ENCODE results near the gene LY6G5B.
A peak's percentile ranks its signal among the peaks of the same experiment; 100 is the strongest.

The LY6G5B gene, protein sequence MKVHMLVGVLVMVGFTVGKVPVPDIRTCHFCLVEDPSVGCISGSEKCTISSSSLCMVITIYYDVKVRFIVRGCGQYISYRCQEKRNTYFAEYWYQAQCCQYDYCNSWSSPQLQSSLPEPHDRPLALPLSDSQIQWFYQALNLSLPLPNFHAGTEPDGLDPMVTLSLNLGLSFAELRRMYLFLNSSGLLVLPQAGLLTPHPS

DNA sequence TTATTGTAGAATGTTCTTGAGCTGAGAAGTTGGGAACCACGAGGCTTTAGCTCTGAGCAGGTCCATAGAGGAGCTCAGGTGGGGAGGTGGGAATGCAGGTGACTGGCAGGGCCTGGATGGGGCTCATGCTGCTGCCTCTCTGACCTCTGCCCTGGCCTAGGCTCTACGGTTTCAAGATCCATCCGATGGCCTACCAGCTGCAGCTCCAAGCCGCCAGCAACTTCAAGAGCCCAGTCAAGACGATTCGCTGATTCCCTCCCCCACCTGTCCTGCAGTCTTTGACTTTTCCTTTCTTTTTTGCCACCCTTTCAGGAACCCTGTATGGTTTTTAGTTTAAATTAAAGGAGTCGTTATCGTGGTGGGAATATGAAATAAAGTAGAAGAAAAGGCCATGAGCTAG lies at the start of gene LY6G5B:
Gene LY6G5B, plus strand, starts transcription at position 301 of the 400 bp plus-strand sequence. CDS start 975 bp downstream, outside the sequence.
- no peak for DNase-seq (ENCODE audit: low read depth)

DNA sequence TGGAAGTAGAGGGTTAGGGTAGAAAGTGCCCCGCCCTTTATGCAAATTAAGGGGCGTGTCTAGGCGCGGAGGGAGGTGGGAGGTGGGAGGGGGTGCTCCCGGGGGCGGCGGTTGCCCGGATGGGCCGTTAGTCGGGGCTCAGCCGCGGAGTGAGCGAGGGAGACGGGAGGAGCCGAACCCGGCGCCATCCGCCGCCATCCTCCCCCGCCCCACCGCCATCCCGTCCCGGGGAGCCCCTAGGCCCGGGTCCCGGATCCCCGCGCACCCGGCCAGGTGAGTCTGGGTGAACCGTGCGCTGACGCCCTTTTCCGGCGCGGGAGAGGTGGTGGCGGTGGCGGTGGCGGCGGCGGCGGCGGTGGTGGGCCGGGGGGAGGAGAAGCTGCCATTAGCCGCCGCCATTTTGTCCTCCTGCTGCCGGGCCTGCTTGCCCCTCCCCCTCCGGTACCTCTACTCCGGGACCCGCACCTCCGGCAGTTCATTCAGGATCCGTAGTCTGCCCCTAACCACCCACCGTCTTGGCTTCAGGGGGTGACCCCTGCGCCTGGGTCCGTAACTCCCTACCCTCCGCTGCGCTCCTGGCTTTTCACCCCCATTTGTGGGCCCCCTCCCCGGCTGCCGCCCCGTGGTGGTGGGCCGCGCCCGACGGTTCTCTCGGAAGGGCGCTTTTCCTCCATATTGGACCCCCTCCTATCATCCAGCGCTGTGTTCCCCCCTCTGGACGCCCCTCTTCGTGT lies 49.0 kb upstream of the LY6G5B start, which contains the start of gene PRRC2A:
Gene PRRC2A, plus strand, starts transcription at position 130 of the 734 bp plus-strand sequence. CDS start 2,075 bp downstream, outside the sequence.
- peak within 1 kb of the TSS; percentile 84 for H3K4me3 ChIP-seq (ENCODE audit: low read depth, low read length)
- no peak for DNase-seq (ENCODE audit: low read depth)

More for the DNA sequence above, at the start of gene LY6G5B:
- no peak within 1 kb of the TSS for H3K4me3 ChIP-seq (ENCODE audit: low read depth, low read length)

DNA sequence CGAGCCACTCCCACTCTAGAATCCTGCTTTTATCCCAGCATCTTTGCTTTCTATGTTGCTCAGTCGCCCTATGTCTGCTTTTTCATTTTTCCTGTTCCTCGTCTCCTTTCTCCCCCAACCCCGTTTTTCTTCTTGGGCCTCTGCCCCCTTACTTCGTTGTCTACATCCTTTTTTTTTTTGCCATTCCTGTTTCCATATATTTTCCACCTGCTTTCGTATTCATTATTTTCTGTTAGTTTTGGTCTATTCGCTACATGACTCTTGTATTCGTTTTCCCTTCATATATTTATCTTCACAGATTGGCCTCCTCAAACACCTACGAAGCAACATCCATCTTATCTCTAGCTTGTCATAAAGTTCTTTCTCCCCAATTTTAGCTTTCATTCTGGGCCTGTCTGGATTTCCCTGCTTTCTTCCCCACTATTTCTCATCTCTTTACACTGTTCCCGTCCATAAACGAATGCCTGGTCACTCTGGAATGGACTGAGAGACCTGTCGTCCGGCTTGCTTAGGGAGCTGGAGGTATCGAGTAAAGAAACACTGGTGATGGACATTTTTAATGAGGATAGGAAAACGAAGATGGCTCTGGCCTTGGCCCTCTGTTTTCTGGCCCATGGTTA lies 48.3 kb upstream of the LY6G5B start:
- no peak for DNase-seq (ENCODE audit: low read depth)
- peak overlapping the region; percentile 84 for H3K4me3 ChIP-seq (ENCODE audit: low read depth, low read length)

DNA sequence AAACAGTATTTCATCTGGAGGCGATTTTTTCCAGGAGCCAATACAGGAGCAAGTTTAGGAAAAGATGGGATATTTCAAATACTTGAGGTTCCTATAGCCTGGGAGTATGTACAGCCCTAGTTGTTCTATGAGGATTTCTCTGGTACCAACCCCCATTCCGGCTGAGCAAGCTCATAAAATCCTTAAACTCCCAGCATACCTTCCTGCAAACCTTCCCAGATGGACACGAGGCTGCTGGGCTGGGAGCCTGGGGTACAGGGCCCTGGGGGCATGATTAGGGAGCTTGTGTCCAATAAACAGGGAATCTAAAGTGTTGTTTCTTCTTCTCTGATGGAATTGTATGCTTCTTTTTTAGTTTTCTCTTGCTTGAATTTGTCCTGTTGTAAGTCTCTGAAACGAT lies 47.8 kb upstream of the LY6G5B start:
- DNase-seq (ENCODE audit: low read depth), result no peak
- peak overlapping the region; percentile 84 for H3K4me3 ChIP-seq (ENCODE audit: low read depth, low read length)

DNA sequence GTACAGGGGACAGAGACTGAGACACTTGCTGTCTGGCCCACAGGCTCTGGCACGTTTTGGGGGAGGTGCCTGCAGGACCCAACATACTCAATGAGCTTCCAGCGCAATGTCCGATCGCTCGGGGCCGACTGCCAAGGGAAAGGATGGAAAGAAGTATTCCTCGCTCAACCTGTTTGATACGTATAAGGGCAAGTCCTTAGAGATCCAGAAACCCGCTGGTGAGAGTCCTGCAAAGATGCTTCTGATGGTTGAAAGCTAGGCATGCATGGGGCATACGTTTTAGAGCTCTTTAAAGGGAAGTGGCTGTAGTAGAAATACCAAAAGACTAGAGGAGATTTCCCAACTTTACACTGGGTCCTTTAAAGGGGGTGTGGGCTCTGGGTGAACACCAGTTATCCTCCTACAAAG lies 47.1 kb upstream of the LY6G5B start:
- DNase-seq (ENCODE audit: low read depth), result no peak
- peak overlapping the region; percentile 84 for H3K4me3 ChIP-seq (ENCODE audit: low read depth, low read length)

DNA sequence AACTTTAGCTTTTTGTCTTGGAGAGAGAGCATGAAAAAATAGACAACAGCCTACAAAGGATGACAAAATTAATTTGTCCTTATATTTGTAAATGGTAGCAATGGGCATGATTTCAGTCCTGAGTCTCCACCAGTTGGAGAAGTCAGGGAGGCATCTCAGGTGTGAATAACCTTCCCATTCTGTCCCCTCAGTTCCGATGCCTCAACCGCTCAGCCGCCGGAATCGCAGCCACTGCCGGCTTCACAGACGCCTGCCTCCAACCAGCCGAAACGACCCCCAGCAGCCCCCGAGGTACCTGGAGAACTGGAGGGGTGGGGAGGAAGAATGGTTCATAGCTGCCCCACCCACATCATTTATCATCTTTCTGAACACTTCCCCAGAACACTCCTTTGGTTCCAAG lies 45.7 kb upstream of the LY6G5B start:
- no peak overlapping the region for H3K4me3 ChIP-seq (ENCODE audit: low read depth, low read length)
- no peak for DNase-seq (ENCODE audit: low read depth)

DNA sequence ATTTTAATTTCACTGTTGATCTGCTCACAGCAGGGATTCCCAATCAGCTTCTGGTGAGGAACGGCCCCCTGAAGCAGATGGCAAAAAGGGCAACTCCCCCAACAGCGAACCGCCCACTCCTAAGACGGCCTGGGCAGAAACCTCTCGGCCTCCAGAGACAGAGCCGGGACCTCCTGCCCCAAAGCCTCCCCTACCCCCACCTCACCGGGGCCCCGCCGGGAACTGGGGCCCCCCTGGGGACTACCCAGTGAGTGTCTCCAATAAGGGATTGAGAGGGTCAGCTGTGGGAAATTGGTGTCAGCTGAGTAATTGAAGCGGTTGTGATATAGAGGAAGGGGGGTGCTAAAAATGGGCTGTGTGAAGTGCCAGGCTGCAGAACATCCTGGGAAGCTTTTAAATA lies 42.8 kb upstream of the LY6G5B start:
- DNase-seq (ENCODE audit: low read depth), result no peak

DNA sequence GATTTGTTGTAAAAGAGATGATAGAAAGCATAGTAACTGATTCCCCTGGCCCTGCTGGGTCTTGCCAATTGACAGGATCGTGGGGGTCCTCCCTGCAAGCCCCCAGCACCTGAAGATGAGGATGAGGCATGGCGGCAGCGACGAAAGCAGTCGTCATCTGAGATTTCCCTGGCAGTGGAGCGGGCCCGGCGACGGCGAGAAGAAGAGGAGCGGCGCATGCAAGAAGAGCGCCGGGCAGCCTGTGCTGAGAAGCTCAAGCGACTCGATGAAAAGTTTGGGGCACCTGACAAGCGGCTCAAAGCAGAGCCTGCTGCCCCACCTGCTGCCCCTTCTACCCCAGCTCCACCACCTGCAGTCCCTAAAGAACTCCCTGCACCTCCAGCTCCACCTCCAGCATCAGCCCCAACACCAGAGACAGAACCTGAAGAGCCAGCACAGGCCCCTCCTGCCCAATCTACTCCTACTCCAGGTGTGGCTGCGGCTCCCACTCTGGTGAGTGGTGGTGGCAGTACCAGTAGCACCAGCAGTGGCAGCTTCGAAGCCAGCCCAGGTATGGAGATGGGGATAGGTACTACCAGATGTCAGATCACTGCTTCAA lies 42.0 kb upstream of the LY6G5B start:
- H3K4me3 ChIP-seq (ENCODE audit: low read depth, low read length), result no peak overlapping the region
- DNase-seq (ENCODE audit: low read depth), result no peak

More for the DNA sequence above, 42.8 kb upstream of the LY6G5B start:
- H3K4me3 ChIP-seq (ENCODE audit: low read depth, low read length), result no peak overlapping the region

DNA sequence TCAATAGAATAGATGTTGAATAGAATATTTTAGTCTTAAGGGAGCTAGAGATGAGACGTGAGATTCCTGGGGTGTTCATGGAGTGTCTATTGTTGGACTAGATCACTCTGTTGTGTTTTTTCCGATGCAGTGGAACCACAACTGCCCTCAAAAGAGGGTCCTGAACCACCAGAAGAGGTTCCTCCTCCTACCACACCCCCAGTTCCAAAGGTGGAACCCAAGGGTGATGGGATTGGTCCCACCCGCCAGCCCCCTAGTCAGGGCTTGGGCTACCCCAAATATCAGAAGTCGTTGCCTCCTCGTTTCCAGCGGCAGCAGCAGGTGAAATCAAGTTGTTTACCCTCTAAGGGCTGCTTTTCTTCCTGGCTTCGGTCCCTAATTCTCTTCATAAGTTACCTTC lies 40.8 kb upstream of the LY6G5B start:
- DNase-seq (ENCODE audit: low read depth), result no peak
- H3K4me3 ChIP-seq (ENCODE audit: low read depth, low read length), result no peak overlapping the region

DNA sequence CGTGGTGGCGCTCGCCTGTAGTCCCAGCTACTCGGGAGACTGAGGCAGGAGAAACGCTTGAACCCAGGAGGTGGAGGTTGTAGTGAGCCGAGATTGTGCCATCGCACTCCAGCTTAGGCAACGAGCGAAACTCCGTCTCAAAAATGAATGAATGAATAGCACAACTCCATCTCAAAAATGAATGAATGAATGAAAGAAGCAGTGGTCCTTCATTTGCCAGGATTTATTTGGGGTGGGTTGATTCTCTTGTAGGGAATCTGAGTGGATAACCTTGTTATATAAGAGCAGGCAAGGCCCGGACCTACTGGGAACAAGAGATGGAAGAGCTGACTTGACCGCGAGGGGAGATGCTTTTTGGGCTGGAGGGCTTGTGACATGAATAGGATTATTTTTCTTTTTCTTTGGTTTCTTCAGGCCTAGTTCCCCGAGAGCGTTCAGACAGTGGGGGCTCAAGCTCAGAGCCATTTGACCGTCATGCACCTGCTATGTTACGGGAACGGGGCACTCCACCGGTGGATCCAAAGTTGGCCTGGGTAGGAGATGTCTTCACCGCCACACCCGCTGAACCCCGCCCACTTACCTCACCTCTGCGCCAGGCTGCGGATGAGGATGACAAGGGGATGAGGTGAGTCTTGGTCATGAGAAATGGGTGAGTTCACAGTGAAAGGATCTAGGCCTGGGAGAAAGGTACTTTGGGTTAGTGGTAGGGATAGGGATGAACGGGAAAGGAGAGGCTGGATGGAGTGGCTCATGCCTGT lies 39.4 kb upstream of the LY6G5B start:
- H3K4me3 ChIP-seq (ENCODE audit: low read depth, low read length), result no peak overlapping the region
- DNase-seq (ENCODE audit: low read depth), result no peak

DNA sequence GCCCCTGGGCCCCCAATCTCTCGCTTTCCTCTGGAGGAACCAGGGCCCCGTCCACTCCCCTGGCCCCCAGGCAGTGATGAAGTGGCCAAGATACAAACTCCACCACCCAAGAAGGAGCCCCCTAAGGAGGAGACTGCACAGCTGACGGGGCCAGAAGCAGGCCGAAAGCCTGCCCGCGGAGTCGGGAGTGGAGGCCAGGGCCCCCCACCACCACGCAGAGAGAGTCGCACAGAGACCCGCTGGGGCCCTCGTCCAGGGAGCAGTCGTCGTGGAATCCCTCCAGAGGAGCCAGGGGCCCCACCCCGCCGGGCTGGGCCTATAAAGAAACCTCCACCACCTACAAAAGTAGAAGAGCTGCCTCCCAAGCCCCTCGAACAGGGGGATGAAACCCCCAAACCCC lies 38.6 kb upstream of the LY6G5B start:
- no peak overlapping the region for H3K4me3 ChIP-seq (ENCODE audit: low read depth, low read length)
- no peak for DNase-seq (ENCODE audit: low read depth)

DNA sequence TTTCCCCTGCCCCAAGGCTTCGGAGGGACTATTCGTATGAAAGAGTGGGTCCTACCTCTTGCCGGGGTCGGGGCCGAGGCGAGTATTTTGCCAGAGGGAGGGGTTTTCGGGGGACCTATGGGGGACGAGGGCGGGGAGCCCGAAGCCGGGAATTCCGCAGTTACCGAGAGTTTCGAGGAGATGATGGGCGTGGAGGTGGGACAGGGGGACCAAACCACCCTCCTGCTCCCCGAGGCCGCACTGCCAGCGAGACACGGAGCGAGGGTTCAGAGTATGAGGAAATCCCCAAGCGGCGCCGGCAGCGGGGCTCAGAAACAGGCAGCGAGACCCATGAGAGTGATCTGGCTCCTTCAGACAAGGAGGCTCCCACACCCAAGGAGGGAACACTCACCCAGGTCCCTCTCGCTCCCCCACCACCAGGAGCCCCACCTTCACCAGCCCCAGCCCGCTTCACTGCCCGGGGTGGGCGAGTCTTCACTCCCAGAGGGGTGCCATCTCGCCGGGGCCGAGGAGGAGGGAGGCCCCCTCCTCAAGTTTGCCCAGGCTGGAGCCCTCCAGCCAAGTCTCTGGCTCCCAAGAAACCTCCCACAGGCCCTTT lies 38.0 kb upstream of the LY6G5B start:
- no peak overlapping the region for H3K4me3 ChIP-seq (ENCODE audit: low read depth, low read length)
- no peak for DNase-seq (ENCODE audit: low read depth)

DNA sequence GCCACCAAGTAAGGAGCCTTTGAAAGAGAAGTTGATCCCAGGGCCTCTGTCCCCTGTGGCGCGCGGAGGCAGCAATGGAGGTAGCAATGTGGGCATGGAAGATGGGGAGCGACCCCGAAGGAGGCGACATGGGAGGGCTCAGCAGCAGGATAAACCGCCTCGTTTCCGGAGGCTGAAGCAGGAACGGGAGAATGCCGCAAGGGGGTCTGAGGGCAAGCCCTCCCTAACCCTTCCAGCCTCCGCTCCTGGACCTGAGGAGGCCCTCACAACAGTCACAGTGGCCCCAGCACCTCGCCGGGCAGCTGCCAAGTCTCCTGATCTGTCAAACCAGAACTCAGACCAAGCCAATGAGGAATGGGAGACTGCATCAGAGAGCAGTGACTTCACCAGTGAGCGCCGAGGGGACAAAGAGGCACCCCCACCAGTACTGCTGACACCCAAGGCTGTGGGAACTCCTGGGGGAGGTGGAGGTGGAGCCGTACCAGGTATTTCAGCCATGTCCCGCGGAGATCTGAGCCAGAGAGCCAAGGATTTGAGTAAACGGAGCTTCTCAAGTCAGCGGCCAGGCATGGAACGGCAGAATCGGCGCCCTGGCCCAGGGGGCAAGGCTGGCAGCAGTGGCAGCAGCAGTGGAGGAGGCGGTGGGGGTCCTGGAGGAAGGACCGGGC lies 37.4 kb upstream of the LY6G5B start:
- no peak for DNase-seq (ENCODE audit: low read depth)
- H3K4me3 ChIP-seq (ENCODE audit: low read depth, low read length), result no peak overlapping the region

DNA sequence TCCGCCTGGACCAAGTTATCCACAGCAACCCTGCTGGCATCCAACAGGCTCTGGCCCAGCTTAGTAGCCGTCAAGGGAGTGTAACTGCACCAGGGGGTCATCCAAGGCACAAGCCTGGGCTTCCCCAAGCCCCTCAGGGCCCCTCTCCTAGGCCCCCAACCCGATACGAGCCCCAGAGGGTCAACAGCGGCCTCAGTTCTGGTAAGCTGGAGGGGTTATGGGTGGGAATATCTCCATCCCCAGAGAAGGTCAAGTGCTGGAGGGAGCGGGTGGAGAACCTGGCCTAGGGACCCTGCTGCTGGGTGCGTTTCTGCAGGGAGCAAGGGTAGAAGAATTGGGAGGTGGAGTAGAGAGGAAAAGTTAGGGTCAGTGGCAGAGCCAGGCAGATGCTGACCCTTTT lies 36.3 kb upstream of the LY6G5B start:
- no peak for DNase-seq (ENCODE audit: low read depth)
- no peak overlapping the region for H3K4me3 ChIP-seq (ENCODE audit: low read depth, low read length)

DNA sequence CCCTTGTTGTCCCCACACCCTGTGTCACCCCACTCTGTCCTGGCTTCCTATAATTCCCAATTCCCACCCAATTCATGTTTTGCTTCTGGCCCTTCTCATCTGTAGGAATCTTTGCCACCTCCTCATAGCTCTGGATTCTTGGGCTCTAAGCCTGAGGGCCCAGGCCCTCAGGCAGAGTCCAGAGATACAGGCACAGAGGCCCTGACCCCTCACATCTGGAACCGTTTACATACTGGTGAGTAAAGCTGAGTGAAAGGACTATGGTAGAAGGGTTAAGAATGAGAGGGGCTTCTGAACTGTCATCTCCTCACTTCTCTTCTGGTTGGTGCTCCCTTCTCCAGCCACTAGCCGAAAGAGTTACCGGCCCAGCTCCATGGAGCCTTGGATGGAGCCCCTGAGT lies 35.6 kb upstream of the LY6G5B start:
- no peak overlapping the region for H3K4me3 ChIP-seq (ENCODE audit: low read depth, low read length)
- no peak for DNase-seq (ENCODE audit: low read depth)

DNA sequence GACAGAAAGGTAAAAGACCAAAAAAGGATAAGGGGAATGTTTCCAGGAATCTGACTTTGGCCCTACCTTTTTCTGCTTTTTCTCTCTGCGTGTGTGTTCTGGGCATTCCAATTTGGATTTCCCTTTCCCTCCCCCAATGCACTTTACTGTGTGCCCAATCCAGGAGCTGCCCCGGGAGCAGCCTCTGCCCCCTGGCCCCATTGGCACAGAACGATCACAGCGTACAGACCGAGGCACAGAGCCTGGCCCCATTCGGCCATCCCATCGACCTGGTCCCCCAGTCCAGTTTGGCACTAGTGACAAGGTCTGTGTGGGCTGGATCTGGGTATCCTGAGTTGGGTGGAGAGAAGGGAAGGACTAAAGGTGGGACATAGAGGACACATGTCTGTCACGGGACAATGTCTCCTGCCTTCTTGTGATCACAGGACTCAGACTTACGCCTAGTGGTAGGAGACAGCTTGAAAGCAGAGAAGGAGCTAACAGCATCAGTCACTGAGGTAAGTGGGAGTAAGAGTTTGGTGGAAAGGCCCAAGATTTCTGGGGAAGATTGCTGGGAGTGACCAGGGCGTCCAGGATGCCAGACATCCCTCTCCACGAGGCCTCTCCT lies 34.7 kb upstream of the LY6G5B start:
- H3K4me3 ChIP-seq (ENCODE audit: low read depth, low read length), result no peak overlapping the region
- DNase-seq (ENCODE audit: low read depth), result no peak

DNA sequence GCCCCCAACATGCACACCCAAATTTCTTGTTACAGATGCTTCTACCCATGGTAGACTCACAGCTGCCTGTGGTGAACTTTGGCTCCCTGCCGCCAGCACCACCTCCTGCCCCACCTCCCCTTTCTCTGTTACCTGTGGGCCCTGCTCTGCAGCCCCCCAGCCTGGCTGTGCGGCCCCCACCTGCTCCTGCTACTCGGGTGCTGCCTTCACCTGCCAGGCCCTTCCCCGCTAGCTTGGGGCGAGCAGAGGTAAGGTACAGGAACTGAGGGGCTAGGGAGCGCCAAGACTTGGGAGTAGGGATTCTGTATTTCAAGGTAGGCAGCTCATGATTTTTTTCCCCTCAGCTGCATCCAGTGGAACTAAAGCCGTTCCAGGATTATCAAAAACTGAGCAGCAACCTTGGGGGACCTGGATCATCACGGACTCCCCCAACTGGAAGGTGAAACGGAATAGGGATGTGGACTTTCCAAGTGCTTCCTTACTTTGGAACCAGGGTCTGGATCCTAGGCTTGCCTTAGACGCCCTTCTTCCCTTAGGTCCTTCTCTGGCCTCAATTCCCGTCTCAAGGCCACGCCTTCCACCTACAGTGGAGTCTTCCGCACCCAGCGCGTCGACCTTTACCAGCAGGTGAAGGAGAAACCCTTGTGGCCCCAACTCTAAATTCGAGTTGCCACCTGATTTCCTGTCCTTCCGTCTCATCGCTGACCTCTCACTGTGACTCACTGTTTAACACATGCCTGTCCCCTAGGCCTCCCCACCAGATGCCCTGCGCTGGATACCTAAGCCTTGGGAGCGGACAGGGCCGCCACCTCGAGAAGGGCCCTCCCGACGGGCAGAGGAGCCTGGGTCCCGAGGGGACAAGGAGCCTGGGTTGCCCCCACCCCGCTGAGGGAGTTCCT lies 32.8 kb upstream of the LY6G5B start:
- H3K4me3 ChIP-seq (ENCODE audit: low read depth, low read length), result no peak overlapping the region
- no peak for DNase-seq (ENCODE audit: low read depth)
